HUES64 (cell line): Measurements from ENCODE around the gene VTCN1.

Source experiments
- H3K27ac ChIP-seq: 2 replicates; pipeline ENCODE4 v1.7.0; 2013; ENCODE audit warnings: low read depth, low read length, inconsistent platforms
- H3K27me3 ChIP-seq: 2 replicates; pipeline ENCODE4 v1.6.1; 2013; ENCODE audit warnings: mild to moderate bottlenecking, low read length; ENCODE audit not compliant: insufficient read depth
- H3K36me3 ChIP-seq: 2 replicates; pipeline ENCODE4 v1.6.1; 2013; ENCODE audit warnings: mild to moderate bottlenecking, low read length; ENCODE audit not compliant: insufficient read depth
- H3K4me1 ChIP-seq: 2 replicates; pipeline ENCODE4 v1.6.1; 2013; ENCODE audit warnings: mild to moderate bottlenecking, low read length, moderate library complexity; ENCODE audit not compliant: insufficient read depth
- H3K4me3 ChIP-seq: 2 replicates; pipeline ENCODE4 v1.5.1; 2013; ENCODE audit warnings: mild to moderate bottlenecking, low read length, moderate library complexity
- H3K9ac ChIP-seq: 2 replicates; pipeline ENCODE4 v1.6.1; 2013; ENCODE audit warnings: mild to moderate bottlenecking, low read depth, low read length
- H3K9me3 ChIP-seq: 2 replicates; pipeline ENCODE4 v1.6.1; 2013; ENCODE audit warnings: low read depth, low read length; ENCODE audit not compliant: insufficient read depth
- WGBS: fragments of 150-250, 120-280 bp; methylation state at CpG from one replicate; pipeline ENCODE4 v1.1.7; 2013; ENCODE audit warnings: missing lambda C conversion rate; 5-methylcytosine and 5-hydroxymethylcytosine counted together

VTCN1 gene

DNA sequence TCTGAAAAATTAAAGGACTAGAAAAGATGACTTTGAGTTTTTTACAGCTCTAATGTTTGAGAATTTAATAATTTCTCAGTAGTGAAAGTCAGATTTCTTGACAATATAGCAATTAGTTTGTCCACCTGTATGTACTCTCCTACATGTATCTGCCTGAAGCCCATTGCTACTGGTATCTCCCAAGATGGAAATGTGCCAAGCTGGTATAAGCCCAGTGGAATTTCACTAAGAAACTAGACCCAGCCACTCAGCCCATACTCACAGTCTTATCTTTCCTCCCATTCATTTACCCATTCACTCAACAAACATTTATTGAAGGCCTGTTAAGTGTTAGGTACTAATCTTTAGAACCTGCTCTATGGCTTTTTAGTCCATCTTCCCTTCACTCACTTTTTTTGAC, 67.6 kb downstream of the VTCN1 start:
- H3K4me3 ChIP-seq: no peak overlapping the region
- H3K4me1 ChIP-seq: peaks cover 14% of the 10 kb centered on the region; the same call in 1 of the 2 replicates
- no peaks in the 10 kb centered on the region for H3K36me3 ChIP-seq
- H3K27me3 ChIP-seq: no peaks in the 10 kb centered on the region
- H3K9ac ChIP-seq: no peak overlapping the region
- no peaks in the 10 kb centered on the region for H3K9me3 ChIP-seq
- H3K27ac ChIP-seq: no peak overlapping the region

GRCh38 chr1:117142200-117142599, 68.5 kb downstream of the VTCN1 start:
- no peak overlapping the region for H3K9ac ChIP-seq
- WGBS: 96% methylated on average over 2 of the region's 2 CpGs
- no peaks in the 10 kb centered on the region for H3K27me3 ChIP-seq

DNA sequence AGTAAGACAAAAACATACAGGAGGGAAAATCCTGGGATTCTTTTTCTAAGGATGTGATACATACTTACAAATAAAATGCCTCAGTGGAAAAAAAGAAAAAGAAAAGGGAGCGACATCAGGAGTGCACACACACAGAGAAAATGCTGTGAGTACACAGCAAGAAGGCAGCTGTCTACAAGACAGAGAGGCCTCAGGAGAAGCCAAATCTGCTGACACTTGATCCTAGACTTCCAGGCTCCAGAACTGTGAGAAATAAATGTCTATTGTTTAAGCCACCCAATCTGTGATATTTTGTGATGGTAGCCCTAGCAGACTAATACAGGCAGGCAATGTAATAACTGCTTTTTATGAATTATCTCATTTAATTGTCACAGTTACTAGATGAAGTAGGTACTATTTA, 72.2 kb downstream of the VTCN1 start:
- Histone ChIP-seq H3K4me1 (peaks cover 26% of the 10 kb centered on the region), H3K36me3 (no peaks in the 10 kb centered on the region), H3K4me3 (no peak overlapping the region), H3K9me3 (no peaks in the 10 kb centered on the region), H3K27ac (no peak overlapping the region), H3K27me3 (no peaks in the 10 kb centered on the region), H3K9ac (no peak overlapping the region)
- WGBS: 97% methylated on average over 1 of the region's 1 CpG

More at GRCh38 chr1:117142200-117142599, 68.5 kb downstream of the VTCN1 start:
- Histone ChIP-seq H3K9me3 (no peaks in the 10 kb centered on the region), H3K4me1 (peaks cover 16% of the 10 kb centered on the region; the same call in 1 of the 2 replicates), H3K36me3 (no peaks in the 10 kb centered on the region), H3K27ac (no peak overlapping the region), H3K4me3 (no peak overlapping the region)

- peaks cover 26% of the 10 kb centered on the region for H3K4me1 ChIP-seq
- no peak overlapping the region for H3K9ac ChIP-seq
- H3K36me3 ChIP-seq: no peaks in the 10 kb centered on the region
- no peaks in the 10 kb centered on the region for H3K27me3 ChIP-seq
- H3K27ac ChIP-seq: no peak overlapping the region
- WGBS: 97% methylated on average over 3 of the region's 3 CpGs
- no peaks in the 10 kb centered on the region for H3K9me3 ChIP-seq
- H3K4me3 ChIP-seq: no peak overlapping the region
Observed at GRCh38 chr1:117138106-117138505, 72.6 kb downstream of the VTCN1 start.

DNA sequence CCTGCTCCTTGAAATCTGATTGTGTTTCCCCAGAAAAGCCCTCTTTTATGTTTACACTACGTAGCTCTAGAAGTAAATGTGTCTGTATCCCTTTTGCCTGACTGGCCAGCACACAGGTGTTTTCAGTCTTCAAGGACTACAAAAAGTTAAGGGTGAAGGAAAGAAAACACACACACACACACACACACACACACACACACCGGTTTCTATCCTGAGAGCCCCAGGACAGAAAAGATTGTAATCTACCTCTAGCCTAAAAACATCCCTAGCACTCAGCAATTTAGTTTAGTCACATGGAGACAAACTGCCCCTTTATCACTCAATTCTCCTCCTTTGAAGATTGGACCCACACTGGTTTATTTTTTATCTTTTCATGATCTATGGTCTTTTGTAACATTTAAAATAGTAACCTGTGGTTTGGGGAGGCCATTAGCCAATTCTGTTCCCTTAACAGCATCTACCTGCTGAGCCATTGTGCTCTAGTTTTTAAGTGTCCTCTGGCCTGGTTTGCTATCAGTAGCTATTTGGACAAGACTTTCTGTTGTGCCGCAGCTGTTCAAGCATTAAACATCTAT, 73.4 kb downstream of the VTCN1 start:
- Histone ChIP-seq H3K4me3 (no peak overlapping the region), H3K4me1 (peaks cover 26% of the 10 kb centered on the region), H3K27me3 (no peaks in the 10 kb centered on the region), H3K27ac (peak overlapping the region; percentile 78; the same call in 1 of the 2 replicates), H3K9ac (no peak overlapping the region), H3K9me3 (no peaks in the 10 kb centered on the region), H3K36me3 (no peaks in the 10 kb centered on the region)
- WGBS: 83% methylated on average over 3 of the region's 3 CpGs

DNA sequence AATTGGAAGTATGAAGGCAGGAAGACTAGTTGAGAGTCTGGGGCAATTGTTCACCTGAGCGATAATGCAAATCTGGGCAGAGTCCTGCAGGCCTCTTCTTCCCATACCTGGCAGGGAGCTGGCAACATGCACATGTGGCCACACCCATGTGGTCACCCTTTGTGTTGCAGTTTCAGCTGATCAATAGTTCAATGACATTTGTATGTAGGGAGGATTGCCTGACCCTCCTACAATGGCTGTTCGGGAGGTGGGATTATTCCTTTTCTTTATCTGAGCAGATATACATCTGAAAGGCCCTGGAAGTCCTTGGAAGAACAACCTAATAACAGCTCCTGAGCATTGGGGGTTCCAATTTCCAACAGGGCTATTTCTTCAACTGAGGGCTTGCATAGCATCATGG, 74.0 kb downstream of the VTCN1 start:
- peak overlapping the region; percentile 78; the same call in 1 of the 2 replicates for H3K27ac ChIP-seq
- H3K9ac ChIP-seq: no peak overlapping the region
- H3K27me3 ChIP-seq: no peaks in the 10 kb centered on the region
- WGBS: 42% methylated on average over 2 of the region's 2 CpGs
- H3K4me3 ChIP-seq: no peak overlapping the region
- H3K9me3 ChIP-seq: no peaks in the 10 kb centered on the region
- H3K4me1 ChIP-seq: peaks cover 26% of the 10 kb centered on the region
- H3K36me3 ChIP-seq: no peaks in the 10 kb centered on the region

GRCh38 chr1:117135329-117135728, 75.4 kb downstream of the VTCN1 start:
- H3K27ac ChIP-seq: peak overlapping the region; percentile 54; the same call in 1 of the 2 replicates
- peaks cover 26% of the 10 kb centered on the region for H3K4me1 ChIP-seq
- H3K27me3 ChIP-seq: no peaks in the 10 kb centered on the region
- no peaks in the 10 kb centered on the region for H3K36me3 ChIP-seq
- 8% methylated on average over 1 of the region's 2 CpGs for WGBS
- H3K4me3 ChIP-seq: no peak overlapping the region
- H3K9ac ChIP-seq: 0 out of 2 replicates have a peak overlapping the region, but pooled peaks have one; percentile 14
- H3K9me3 ChIP-seq: no peaks in the 10 kb centered on the region

DNA sequence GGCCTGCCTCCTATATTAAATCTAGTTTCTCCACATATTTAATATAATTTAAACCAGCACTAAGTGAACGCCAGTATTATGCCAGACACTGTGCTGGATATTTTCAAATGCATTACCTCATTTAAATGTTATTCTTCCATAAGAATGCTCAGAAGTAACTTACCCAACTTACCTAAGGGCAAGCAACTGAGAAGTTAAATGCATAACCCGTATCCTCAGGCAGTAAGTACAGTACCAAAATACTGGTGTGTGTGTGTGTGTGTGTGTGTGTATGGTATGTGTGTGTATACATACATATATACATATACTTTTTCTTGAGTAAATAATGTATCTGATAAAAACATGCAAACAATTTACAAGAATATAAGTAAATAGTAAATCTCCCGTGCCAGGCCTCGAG, 80.2 kb downstream of the VTCN1 start:
- 93% methylated on average over 1 of the region's 4 CpGs for WGBS
- no peak overlapping the region for H3K9ac ChIP-seq
- H3K27me3 ChIP-seq: no peaks in the 10 kb centered on the region
- H3K36me3 ChIP-seq: no peaks in the 10 kb centered on the region
- H3K27ac ChIP-seq: no peak overlapping the region
- no peaks in the 10 kb centered on the region for H3K9me3 ChIP-seq
- H3K4me1 ChIP-seq: peaks cover 28% of the 10 kb centered on the region
- no peak overlapping the region for H3K4me3 ChIP-seq

DNA sequence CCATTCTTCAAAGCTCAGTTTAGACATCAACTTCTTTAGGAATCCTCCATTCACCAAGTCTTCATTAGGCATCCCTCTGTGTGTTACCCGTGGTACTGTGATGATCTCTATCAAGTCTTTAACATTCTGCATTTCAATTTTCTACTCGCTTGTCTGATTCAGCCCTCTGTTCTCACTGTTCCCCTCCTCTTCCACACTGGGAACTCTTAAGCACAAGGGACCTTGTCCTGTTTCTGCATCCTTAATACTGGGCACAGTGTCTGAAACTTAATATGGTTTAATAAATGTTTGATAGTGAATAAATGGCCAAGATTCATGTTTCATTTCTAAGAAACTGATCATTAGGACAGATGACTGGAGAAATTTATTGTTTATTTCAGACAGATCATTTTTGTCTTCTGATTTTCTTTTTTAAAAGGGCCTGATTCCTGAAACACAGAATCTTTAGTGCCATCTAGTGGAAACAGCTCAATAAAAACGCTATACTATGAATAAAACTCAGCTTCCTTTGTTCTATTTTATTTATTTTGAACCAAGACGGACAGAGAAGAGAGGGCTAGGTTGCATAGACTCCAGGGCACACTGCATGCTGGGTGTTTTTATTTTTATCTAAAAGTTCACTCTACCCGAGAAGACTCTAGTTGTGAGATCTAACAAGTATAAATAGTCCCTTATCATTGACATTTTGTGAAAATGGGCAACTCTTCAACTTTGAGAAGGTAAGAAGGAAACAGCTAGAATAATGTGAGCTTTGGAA, 82.2 kb downstream of the VTCN1 start:
- H3K4me3 ChIP-seq: no peak overlapping the region
- no peak overlapping the region for H3K27ac ChIP-seq
- no peaks in the 10 kb centered on the region for H3K9me3 ChIP-seq
- H3K27me3 ChIP-seq: no peaks in the 10 kb centered on the region
- peaks cover 16% of the 10 kb centered on the region for H3K4me1 ChIP-seq
- WGBS: 57% methylated on average over 4 of the region's 5 CpGs
- H3K9ac ChIP-seq: no peak overlapping the region
- no peaks in the 10 kb centered on the region for H3K36me3 ChIP-seq

GRCh38 chr1:117127795-117128194, 82.9 kb downstream of the VTCN1 start:
- Histone ChIP-seq H3K9ac (no peak overlapping the region), H3K27me3 (no peaks in the 10 kb centered on the region), H3K4me3 (no peak overlapping the region), H3K27ac (no peak overlapping the region), H3K36me3 (no peaks in the 10 kb centered on the region), H3K4me1 (peaks cover 17% of the 10 kb centered on the region), H3K9me3 (no peaks in the 10 kb centered on the region)

- WGBS: 92% methylated on average over 1 of the region's 1 CpG
- no peak overlapping the region for H3K4me3 ChIP-seq
- H3K27ac ChIP-seq: no peak overlapping the region
- no peaks in the 10 kb centered on the region for H3K27me3 ChIP-seq
- no peaks in the 10 kb centered on the region for H3K36me3 ChIP-seq
- H3K9me3 ChIP-seq: no peaks in the 10 kb centered on the region
- H3K9ac ChIP-seq: no peak overlapping the region
- peaks cover 22% of the 10 kb centered on the region for H3K4me1 ChIP-seq
Observed at GRCh38 chr1:117124661-117125060, 86.1 kb downstream of the VTCN1 start.
